ENCODE measurements around the gene KCNK1.

DNA sequence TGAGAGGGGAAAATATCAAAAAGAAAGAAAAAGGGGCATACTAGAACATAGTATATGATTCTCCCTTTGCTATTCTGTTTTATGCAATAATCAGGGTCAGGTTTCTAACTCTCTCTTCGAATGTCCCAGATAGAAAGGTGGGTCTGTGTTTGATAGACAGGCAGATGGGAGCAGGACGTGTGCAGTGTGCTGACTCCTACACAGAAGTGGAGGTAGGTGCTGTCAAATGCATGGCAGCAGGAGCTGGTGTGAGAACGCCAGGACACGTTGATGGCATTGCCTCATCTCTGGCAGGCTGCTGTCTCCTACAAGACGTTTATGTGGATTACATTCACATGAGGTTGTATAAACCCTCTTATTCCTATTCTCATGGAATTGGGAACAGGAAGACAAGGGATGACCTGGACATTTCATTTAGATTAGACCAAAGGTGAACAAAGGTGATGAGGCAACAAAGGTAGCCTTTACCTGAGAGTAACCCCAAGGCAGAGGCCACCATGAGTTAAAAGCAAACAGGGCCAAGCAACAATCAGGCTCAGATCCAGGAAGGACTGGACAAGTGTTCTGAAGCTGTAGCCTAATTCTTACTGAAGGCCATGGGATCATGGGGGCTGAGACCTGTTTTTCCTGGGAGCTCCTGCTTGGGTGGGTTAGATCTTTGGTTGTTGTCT is 37.8 kb downstream of the KCNK1 start:
- TF ChIP-seq, protein P1, sequence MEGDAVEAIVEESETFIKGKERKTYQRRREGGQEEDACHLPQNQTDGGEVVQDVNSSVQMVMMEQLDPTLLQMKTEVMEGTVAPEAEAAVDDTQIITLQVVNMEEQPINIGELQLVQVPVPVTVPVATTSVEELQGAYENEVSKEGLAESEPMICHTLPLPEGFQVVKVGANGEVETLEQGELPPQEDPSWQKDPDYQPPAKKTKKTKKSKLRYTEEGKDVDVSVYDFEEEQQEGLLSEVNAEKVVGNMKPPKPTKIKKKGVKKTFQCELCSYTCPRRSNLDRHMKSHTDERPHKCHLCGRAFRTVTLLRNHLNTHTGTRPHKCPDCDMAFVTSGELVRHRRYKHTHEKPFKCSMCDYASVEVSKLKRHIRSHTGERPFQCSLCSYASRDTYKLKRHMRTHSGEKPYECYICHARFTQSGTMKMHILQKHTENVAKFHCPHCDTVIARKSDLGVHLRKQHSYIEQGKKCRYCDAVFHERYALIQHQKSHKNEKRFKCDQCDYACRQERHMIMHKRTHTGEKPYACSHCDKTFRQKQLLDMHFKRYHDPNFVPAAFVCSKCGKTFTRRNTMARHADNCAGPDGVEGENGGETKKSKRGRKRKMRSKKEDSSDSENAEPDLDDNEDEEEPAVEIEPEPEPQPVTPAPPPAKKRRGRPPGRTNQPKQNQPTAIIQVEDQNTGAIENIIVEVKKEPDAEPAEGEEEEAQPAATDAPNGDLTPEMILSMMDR (IDR thresholded peaks at IDR 0.05), result no peak
- no peak for TF ChIP-seq POLR2A (IDR thresholded peaks at IDR 0.05; ENCODE audit: low read depth)
- TF ChIP-seq POLR2AphosphoS5 (IDR thresholded peaks at IDR 0.05), result no peak
- no peak for TF ChIP-seq EP300 (IDR thresholded peaks at IDR 0.05)
